Ascending aorta (tissue), 2 donors: ENCODE results near the gene PACRG. TPM values are rescaled to one million over a fixed set of nuclear protein-coding genes. Genes with fewer than 3 reads are reported as not detected.

Experiments used
- DNase-seq, 2 donors: peaks; one replicate each; pipeline ENCODE4 v3.0.0-alpha.2; 2019; ENCODE audit warnings: low spot score in 2 of 2
- H3K27ac ChIP-seq, 2 donors: fragments of 200-600 bp; sonication (generic); one replicate each; pipeline ENCODE4 v1.5.1; 2016 to 2017; ENCODE audit warnings: mild to moderate bottlenecking in 1 of 2
- H3K27me3 ChIP-seq: fragments of 200-600 bp; sonication (generic); one replicate; pipeline ENCODE4 v1.5.1; 2017
- H3K36me3 ChIP-seq, 2 donors: fragments of 200-600 bp; sonication (generic); one replicate each; pipeline ENCODE4 v1.5.1; 2016
- H3K4me1 ChIP-seq, 2 donors: fragments of 200-600 bp; sonication (generic); one replicate each; pipeline ENCODE4 v1.5.1; 2016 to 2017; ENCODE audit warnings: mild to moderate bottlenecking in 1 of 2
- H3K4me3 ChIP-seq, 2 donors: fragments of 200-600 bp; sonication (generic); one replicate each; pipeline ENCODE4 v1.5.1; 2016 to 2017; ENCODE audit warnings: mild to moderate bottlenecking in 1 of 2
- H3K9me3 ChIP-seq, 2 donors: fragments of 200-600 bp; sonication (generic); one replicate each; pipeline ENCODE4 v1.5.1; 2016
- intact Hi-C: fragments of 100-400 bp; cut with DNase I; formaldehyde crosslinking; loops from one replicate; pipeline ENCODE4 v1.15.1; 2023
- total RNA-seq: library from RNA; depleted of rRNA; stranded (reverse); fragments of >200 nt; gene quantifications from one replicate; pipeline ENCODE4 v1.1.0, GENCODE V29; 2016
- TF ChIP-seq, protein P1 (sequence below), 3 experiments: fragments of 200-600 bp in 2 of 3; fragments of 450-650 bp in 1 of 3; sonication (generic) in 2 of 3; IDR thresholded peaks; one replicate each; pipeline ENCODE4 v1.5.1; 2016 to 2019; ENCODE audit warnings: antibody characterized with exemption in 3 of 3, mild to moderate bottlenecking in 1 of 3, moderate library complexity in 1 of 3

Gene PACRG
- total RNA-seq, 1 donor from 2014 or later = not detected

DNA sequence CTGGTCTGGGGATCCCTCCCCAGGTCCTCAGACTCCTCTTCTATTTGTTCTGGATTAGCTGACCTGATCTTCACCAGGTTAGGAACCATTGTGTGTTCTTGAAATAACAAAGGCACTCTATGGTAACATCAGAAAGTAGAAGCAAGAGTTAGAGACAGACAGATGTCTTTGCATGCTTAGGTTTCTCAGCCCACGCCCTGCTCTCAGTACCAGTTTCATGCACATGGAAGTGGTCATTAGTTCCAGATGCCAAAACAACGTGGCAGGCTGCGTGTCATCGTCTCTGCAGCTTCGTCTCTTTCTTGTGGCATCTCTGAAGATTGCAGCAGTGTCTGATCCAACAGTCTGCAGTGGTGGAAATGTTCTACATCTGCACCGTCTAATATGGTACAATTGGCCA is 89.4 kb downstream of the PACRG start:
- Histone ChIP-seq H3K27me3 (no peaks in the 10 kb centered on the region), H3K9me3 (no peaks in the 10 kb centered on the region), H3K27ac (no peak overlapping the region), H3K36me3 (no peaks in the 10 kb centered on the region), H3K4me1 (no peaks in the 10 kb centered on the region), H3K4me3 (no peak overlapping the region)
- DNase-seq = no peak
- intact Hi-C loops = no loop called here
- TF ChIP-seq, protein P1, sequence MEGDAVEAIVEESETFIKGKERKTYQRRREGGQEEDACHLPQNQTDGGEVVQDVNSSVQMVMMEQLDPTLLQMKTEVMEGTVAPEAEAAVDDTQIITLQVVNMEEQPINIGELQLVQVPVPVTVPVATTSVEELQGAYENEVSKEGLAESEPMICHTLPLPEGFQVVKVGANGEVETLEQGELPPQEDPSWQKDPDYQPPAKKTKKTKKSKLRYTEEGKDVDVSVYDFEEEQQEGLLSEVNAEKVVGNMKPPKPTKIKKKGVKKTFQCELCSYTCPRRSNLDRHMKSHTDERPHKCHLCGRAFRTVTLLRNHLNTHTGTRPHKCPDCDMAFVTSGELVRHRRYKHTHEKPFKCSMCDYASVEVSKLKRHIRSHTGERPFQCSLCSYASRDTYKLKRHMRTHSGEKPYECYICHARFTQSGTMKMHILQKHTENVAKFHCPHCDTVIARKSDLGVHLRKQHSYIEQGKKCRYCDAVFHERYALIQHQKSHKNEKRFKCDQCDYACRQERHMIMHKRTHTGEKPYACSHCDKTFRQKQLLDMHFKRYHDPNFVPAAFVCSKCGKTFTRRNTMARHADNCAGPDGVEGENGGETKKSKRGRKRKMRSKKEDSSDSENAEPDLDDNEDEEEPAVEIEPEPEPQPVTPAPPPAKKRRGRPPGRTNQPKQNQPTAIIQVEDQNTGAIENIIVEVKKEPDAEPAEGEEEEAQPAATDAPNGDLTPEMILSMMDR (IDR thresholded peaks at IDR 0.05) = no peak

- TF ChIP-seq, protein P1 (IDR thresholded peaks at IDR 0.05) = no peak
Measured at GRCh38 chr6:162819284-162819683, 91.5 kb downstream of the PACRG start.

DNA sequence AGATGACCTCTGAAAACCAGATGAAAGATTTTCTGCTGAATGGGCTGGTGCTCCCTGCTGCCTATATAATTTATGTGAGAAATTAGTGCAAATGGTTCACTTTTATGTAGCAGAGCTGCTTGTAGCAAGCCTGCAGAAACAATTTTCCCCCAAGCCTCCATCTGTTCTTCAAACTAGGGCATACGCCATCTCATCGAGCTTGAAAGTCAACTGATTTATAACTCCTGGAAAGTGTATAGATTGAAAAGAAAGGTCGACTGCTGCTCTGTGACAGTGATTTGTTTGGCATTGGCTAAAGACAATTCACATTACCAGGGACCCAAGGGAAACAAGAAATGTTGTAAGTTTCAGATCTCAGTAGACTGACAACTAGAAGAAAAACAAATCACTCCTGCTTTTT is 93.3 kb downstream of the PACRG start:
- no peaks in the 10 kb centered on the region for H3K36me3 ChIP-seq
- H3K27ac ChIP-seq = no peak overlapping the region
- intact Hi-C loops = no loop called here
- no peaks in the 10 kb centered on the region for H3K9me3 ChIP-seq
- no peaks in the 10 kb centered on the region for H3K4me1 ChIP-seq
- TF ChIP-seq, protein P1 (IDR thresholded peaks at IDR 0.05) = no peak
- H3K27me3 ChIP-seq = no peaks in the 10 kb centered on the region
- H3K4me3 ChIP-seq = no peak overlapping the region
- DNase-seq = no peak

More at GRCh38 chr6:162819284-162819683, 91.5 kb downstream of the PACRG start:
- no peaks in the 10 kb centered on the region for H3K36me3 ChIP-seq
- no peak for DNase-seq
- no peaks in the 10 kb centered on the region for H3K9me3 ChIP-seq
- intact Hi-C loops = no loop called here
- no peak overlapping the region for H3K4me3 ChIP-seq
- no peak overlapping the region for H3K27ac ChIP-seq
- H3K4me1 ChIP-seq = no peaks in the 10 kb centered on the region
- no peaks in the 10 kb centered on the region for H3K27me3 ChIP-seq

DNA sequence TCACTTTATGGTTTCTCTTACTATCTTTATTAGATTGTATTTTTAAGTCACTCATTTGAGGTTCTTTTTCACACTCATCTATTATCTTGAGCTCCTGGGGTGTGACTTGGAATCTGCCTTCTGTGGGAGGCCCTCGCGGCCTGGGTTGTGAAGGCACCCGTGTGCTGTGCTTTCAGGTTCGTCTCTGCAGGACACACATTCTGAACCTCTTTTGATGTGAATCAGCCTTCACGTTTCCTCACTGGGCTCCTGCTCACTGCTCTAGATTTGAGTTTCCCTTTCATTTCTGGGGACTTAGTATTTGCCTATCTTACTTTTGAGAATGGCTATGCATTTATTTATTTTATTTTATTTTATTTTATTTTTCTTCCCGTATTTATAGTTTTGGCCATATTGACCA is 97.8 kb downstream of the PACRG start:
- TF ChIP-seq, protein P1 (IDR thresholded peaks at IDR 0.05) = no peak
- no peaks in the 10 kb centered on the region for H3K36me3 ChIP-seq
- H3K4me3 ChIP-seq = no peak overlapping the region
- no peaks in the 10 kb centered on the region for H3K9me3 ChIP-seq
- H3K27ac ChIP-seq = no peak overlapping the region
- intact Hi-C loops = no loop called here
- no peak for DNase-seq
- H3K4me1 ChIP-seq = no peaks in the 10 kb centered on the region
- H3K27me3 ChIP-seq = no peaks in the 10 kb centered on the region

GRCh38 chr6:162829013-162829742 is 101.4 kb downstream of the PACRG start:
- Histone ChIP-seq H3K27me3 (no peaks in the 10 kb centered on the region), H3K9me3 (no peaks in the 10 kb centered on the region), H3K36me3 (no peaks in the 10 kb centered on the region), H3K4me1 (no peaks in the 10 kb centered on the region), H3K27ac (no peak overlapping the region), H3K4me3 (no peak overlapping the region)
- TF ChIP-seq, protein P1 (IDR thresholded peaks at IDR 0.05) = no peak
- no peak for DNase-seq
- intact Hi-C loops = no loop called here
